SH-SY5Y (cell line): ENCODE data around the gene ACOT9.

Experiments used
- GATA2 ChIP-seq: IDR thresholded peaks from 2 replicates; pipeline ENCODE4 v1.6.1; 2011; ENCODE audit warnings: mild to moderate bottlenecking, low read depth, low read length
- GATA3 ChIP-seq: IDR thresholded peaks from 2 replicates; pipeline ENCODE4 v1.6.1; 2011; ENCODE audit warnings: low read depth, mild to moderate bottlenecking, low read length, moderate library complexity

ACOT9 gene

GRCh38 chrX:23742697-23743622 lies at the start of gene ACOT9:
Gene ACOT9 (minus strand): TSS chrX:23743276. CDS start chrX:23743144, 132 bp downstream.
- TF ChIP-seq GATA3 (no peak), GATA2 (no peak)

- TF ChIP-seq GATA3 (no peak), GATA2 (no peak)
These were observed 47.0 kb upstream of the ACOT9 start for GRCh38 chrX:23790155-23790497.

- TF ChIP-seq GATA2, result no peak
- TF ChIP-seq GATA3, result no peak
These were observed 46.5 kb upstream of the ACOT9 start for GRCh38 chrX:23789386-23790154.

- TF ChIP-seq GATA3, result no peak
- no peak for TF ChIP-seq GATA2
These were observed 45.9 kb upstream of the ACOT9 start for GRCh38 chrX:23788946-23789345.

GRCh38 chrX:23788521-23788920 lies 45.4 kb upstream of the ACOT9 start:
- TF ChIP-seq GATA3, result no peak
- TF ChIP-seq GATA2, result no peak

- no peak for TF ChIP-seq GATA2
These were observed 44.7 kb upstream of the ACOT9 start for GRCh38 chrX:23787745-23788118.

GRCh38 chrX:23786268-23786815 lies 43.3 kb upstream of the ACOT9 start:
- no peak for TF ChIP-seq GATA2
- no peak for TF ChIP-seq GATA3

GRCh38 chrX:23785580-23785979 lies 42.5 kb upstream of the ACOT9 start:
- TF ChIP-seq GATA3 (no peak), GATA2 (no peak)

- TF ChIP-seq GATA2 (no peak), GATA3 (no peak)
These were observed 41.6 kb upstream of the ACOT9 start for GRCh38 chrX:23784470-23785331.

GRCh38 chrX:23783589-23784469 lies 40.8 kb upstream of the ACOT9 start:
- TF ChIP-seq GATA2 (no peak), GATA3 (no peak)

GRCh38 chrX:23782863-23783588 lies 40.0 kb upstream of the ACOT9 start, which contains the start of gene SAT1:
Gene SAT1 (plus strand): TSS chrX:23783173. CDS start chrX:23783352, 179 bp downstream.
- TF ChIP-seq GATA2, result no peak

- TF ChIP-seq GATA3, result no peak
- TF ChIP-seq GATA2, result no peak
These were observed 39.4 kb upstream of the ACOT9 start for GRCh38 chrX:23782455-23782854.

GRCh38 chrX:23779025-23779424 lies 35.9 kb upstream of the ACOT9 start:
- TF ChIP-seq GATA3 (no peak), GATA2 (no peak)
